ENCODE data around the gene CHRNE.

Gene CHRNE

DNA sequence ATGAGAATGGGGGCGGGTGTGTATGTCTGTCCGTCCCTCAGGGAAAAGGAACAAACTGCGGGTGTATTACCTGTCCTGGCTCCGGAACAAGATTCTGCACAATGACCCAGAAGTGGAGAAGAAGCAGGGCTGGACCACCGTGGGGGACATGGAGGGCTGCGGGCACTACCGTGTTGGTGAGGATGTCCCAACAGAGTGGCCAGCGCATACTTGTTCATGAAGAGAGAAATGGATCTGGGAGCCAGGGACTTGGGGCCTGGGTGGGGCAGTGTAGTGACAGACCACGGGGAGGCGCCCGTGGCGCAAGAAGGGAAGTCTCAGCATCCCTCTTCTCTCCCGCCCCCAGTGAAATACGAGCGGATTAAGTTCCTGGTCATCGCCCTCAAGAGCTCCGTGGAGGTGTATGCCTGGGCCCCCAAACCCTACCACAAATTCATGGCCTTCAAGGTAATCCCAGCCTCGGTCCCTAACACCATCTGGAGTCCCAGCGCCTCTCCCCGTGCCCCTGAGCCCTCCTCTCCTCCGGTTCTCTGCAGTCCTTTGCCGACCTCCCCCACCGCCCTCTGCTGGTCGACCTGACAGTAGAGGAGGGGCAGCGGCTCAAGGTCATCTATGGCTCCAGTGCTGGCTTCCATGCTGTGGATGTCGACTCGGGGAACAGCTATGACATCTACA is 7.1 kb downstream of the CHRNE start:
- Histone ChIP-seq H3K4me3 (ENCODE audit: severe bottlenecking) (no peak overlapping the region), H3K27ac (ENCODE audit: poor library complexity, severe bottlenecking) (no peak overlapping the region), H3K36me3 (ENCODE audit: low read depth) (peaks cover 67% of the 10 kb centered on the region), H3K4me1 (ENCODE audit: insufficient read depth, poor library complexity, severe bottlenecking) (no peaks in the 10 kb centered on the region), H3K27me3 (ENCODE audit: insufficient read depth, poor library complexity, severe bottlenecking) (no peaks in the 10 kb centered on the region), H3K9me3 (ENCODE audit: severe bottlenecking) (no peaks in the 10 kb centered on the region)
- no peak for DNase-seq (ENCODE audit: low spot score)
- TF ChIP-seq CTCF (IDR thresholded peaks at IDR 0.05; ENCODE audit: poor library complexity, severe bottlenecking), result peak; percentile 22
- ATAC-seq (ENCODE audit: low read depth), result no peak

GRCh38 chr17:4895121-4895520 is 7.8 kb downstream of the CHRNE start:
- Histone ChIP-seq H3K36me3 (ENCODE audit: low read depth) (peaks cover 72% of the 10 kb centered on the region), H3K4me1 (ENCODE audit: insufficient read depth, poor library complexity, severe bottlenecking) (no peaks in the 10 kb centered on the region), H3K27ac (ENCODE audit: poor library complexity, severe bottlenecking) (no peak overlapping the region), H3K27me3 (ENCODE audit: insufficient read depth, poor library complexity, severe bottlenecking) (no peaks in the 10 kb centered on the region), H3K9me3 (ENCODE audit: severe bottlenecking) (no peaks in the 10 kb centered on the region), H3K4me3 (ENCODE audit: severe bottlenecking) (no peak overlapping the region)
- ATAC-seq (ENCODE audit: low read depth) (no peak), DNase-seq (ENCODE audit: low spot score) (no peak)
- TF ChIP-seq CTCF (IDR thresholded peaks at IDR 0.05; ENCODE audit: poor library complexity, severe bottlenecking), result no peak

DNA sequence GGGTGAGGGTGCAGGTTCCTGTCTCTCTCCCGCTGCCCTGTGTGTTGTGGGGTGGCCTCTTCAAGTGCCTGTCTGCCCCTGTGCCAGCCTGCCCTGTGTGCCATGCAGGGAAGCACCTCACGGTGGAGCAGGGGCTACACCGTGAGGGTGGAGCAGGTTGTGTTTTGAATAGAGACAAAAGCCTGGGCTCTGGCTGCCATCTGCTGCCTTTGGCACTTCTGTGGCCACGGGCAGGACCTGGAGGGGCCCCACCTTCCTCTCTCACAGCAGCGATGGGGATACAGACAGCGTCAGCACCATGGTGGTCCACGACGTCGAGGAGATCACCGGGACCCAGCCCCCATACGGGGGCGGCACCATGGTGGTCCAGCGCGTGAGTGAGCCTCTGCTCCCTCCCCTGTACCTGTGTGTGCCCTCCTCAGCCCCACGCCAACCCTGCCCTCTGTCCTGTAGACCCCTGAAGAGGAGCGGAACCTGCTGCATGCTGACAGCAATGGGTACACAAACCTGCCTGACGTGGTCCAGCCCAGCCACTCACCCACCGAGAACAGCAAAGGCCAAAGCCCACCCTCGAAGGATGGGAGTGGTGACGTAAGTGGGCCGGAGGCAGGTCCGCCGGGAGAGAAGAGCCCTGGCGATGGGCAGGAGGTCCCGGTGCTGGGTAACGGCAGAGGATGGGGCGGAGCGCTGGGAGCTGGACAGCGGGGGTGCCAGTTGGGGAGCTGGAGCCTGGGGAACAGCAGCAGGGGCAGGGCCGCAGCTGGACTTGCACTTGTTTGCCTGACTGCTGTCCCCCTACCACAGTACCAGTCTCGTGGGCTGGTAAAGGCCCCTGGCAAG is 9.0 kb downstream of the CHRNE start:
- Histone ChIP-seq H3K4me1 (ENCODE audit: insufficient read depth, poor library complexity, severe bottlenecking) (no peaks in the 10 kb centered on the region), H3K36me3 (ENCODE audit: low read depth) (peaks cover 79% of the 10 kb centered on the region), H3K4me3 (ENCODE audit: severe bottlenecking) (no peak overlapping the region), H3K27me3 (ENCODE audit: insufficient read depth, poor library complexity, severe bottlenecking) (no peaks in the 10 kb centered on the region), H3K27ac (ENCODE audit: poor library complexity, severe bottlenecking) (no peak overlapping the region), H3K9me3 (ENCODE audit: severe bottlenecking) (no peaks in the 10 kb centered on the region)
- no peak for TF ChIP-seq CTCF (IDR thresholded peaks at IDR 0.05; ENCODE audit: poor library complexity, severe bottlenecking)
- DNase-seq (ENCODE audit: low spot score) (no peak), ATAC-seq (ENCODE audit: low read depth) (no peak)

DNA sequence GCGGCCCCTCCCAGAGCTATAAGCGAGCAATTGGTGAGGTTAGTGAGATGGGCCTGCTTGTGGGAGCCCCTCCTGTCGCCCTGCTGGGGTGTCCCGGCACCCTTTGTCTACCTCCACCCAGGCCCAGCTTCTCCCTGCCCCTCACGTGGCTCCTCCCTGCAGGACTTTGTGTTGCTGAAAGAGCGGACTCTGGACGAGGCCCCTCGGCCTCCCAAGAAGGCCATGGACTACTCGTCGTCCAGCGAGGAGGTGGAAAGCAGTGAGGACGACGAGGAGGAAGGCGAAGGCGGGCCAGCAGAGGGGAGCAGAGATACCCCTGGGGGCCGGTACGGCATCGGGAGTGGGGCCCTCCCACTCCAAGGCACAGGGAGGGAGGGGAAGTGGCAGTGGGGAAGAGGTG is 9.6 kb downstream of the CHRNE start:
- no peak for ATAC-seq (ENCODE audit: low read depth)
- H3K4me3 ChIP-seq (ENCODE audit: severe bottlenecking), result no peak overlapping the region
- H3K9me3 ChIP-seq (ENCODE audit: severe bottlenecking), result no peaks in the 10 kb centered on the region
- no peak for DNase-seq (ENCODE audit: low spot score)
- peaks cover 85% of the 10 kb centered on the region for H3K36me3 ChIP-seq (ENCODE audit: low read depth)
- H3K27me3 ChIP-seq (ENCODE audit: insufficient read depth, poor library complexity, severe bottlenecking), result no peaks in the 10 kb centered on the region
- H3K4me1 ChIP-seq (ENCODE audit: insufficient read depth, poor library complexity, severe bottlenecking), result no peaks in the 10 kb centered on the region
- no peak overlapping the region for H3K27ac ChIP-seq (ENCODE audit: poor library complexity, severe bottlenecking)
- TF ChIP-seq CTCF (IDR thresholded peaks at IDR 0.05; ENCODE audit: poor library complexity, severe bottlenecking), result no peak

All from RWPE2 (cell line).